Omental fat pad (tissue), 4 donors: ENCODE data around the gene STRN3. TPM values are rescaled to one million over a fixed set of nuclear protein-coding genes. Genes with fewer than 3 reads are reported as not detected.

Source experiments
- ATAC-seq: fragments of 150-250 bp; one replicate; pipeline ENCODE4 v1.9.1; 2016; ENCODE audit warnings: mild to moderate bottlenecking, moderate library complexity; ENCODE audit not compliant: low FRiP score
- DNase-seq: peaks from one replicate; pipeline ENCODE4 v3.0.0-alpha.2; 2019; ENCODE audit warnings: low spot score
- CTCF ChIP-seq, 3 donors: fragments of 450-650 bp; IDR thresholded peaks; one replicate each; pipeline ENCODE4 v1.5.1; 2016 to 2017; ENCODE audit warnings: antibody characterized with exemption in 3 of 3, mild to moderate bottlenecking in 3 of 3, moderate library complexity in 2 of 3
- small RNA-seq: library from RNA; depleted of rRNA; stranded (forward); fragments of <200 nt; gene quantifications from one replicate; pipeline ENCODE3, GENCODE V24; 2016
- total RNA-seq, 4 donors: library from RNA; depleted of rRNA; stranded (reverse); fragments of >200 nt; gene quantifications; one replicate each; pipeline ENCODE4 v1.1.0, GENCODE V29; 2016

Gene STRN3
- total RNA-seq, 4 donors from 2014 or later, result 35.6 to 56.7 (median 43.8) TPM

DNA sequence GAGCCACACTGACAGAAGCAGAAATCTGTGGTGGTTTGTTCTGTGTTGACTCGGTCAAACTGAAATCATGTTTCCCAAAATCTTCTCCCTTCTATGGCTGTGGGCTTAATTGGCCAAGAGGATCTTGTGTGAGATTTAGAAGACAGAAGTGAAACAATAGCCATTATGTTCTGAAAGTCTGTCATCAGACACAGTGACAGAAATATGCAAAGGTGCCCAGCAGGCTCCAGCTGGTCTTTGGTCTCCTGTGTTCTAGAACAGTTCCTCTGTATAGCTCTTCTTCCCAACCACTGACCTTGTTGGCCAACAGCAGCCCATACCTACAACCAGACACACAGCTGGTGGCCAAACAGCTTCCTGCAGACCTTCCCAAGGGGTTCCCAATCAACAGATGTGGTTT is 176.8 kb downstream of the STRN3 start:
- no peak for ATAC-seq
- no peak for TF ChIP-seq CTCF (IDR thresholded peaks at IDR 0.05)
- DNase-seq, result no peak

DNA sequence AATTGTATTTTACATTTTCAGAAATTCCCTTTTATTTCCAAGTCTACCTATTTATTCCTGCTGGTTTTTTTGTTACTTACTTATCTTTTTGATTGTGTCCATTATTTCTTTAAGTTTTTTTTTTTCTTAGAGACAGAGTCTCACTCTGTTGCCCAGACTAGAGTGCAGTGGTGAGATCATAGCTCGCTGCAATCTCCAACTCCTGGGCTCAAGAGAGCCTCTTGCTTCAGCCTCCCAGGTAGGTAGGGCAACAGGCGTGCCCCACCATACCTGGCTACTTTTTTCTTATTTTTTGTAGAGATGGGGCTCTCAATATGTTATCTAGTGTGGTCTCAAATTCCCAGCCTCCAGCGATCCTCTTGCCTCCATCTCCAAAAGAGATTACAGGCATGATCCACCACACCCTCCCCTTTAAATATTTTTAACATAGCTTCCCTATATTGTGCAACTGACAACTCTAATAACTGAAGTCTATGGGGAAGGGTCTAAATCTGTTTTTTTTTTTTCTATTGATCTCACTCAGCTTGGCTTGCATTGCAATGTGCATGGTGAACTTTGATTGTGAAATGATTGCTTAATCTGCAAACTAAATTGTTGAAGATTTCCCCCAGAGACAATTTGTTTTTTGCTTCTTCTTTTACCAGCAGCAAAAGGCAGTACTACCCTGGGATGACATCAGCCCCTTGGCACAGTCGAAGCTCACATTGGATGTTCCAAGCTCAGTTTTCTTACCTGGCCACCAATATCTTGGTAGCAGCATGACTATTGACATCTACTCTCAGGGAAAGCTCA is 177.5 kb downstream of the STRN3 start:
- TF ChIP-seq CTCF (IDR thresholded peaks at IDR 0.05), result no peak
- ATAC-seq (no peak), DNase-seq (no peak)

Small RNA genes within 50 kb of the gene (small RNA-seq; reads per million reads assigned to genes)
- not detected for gene HIGD1AP17
- not detected for gene MIR624

Other genes with a start within 250 kb of the STRN3 start
- gene COCH, start 151.8 kb downstream of the STRN3 start, total RNA-seq, result 1 to 10 TPM; 2.6 to 3.8 (median 2.9) TPM
- gene AP4S1, start 730 bp downstream of the STRN3 start, total RNA-seq, result 10 to 100 TPM in 1 of 4 donors, 1 to 10 TPM in 3; 5.0 to 13.0 (median 8.6) TPM
- 100 to 1,000 TPM; 189 to 236 (median 209) TPM for gene HECTD1, start 181.4 kb upstream of the STRN3 start, total RNA-seq